Cardiac fibroblast (primary cell): Measurements from ENCODE around the gene MPL.

Source experiments
- DNase-seq, 2 donors: peaks; one replicate each; pipeline versions ENCODE4 v3.0.0 to v3.0.0-alpha.2; 2010; ENCODE audit warnings: low read depth in 2 of 2
- H3K4me3 ChIP-seq, 2 donors: replicated peaks in 1 of 2; 1 replicate in 1 of 2; 2 replicates in 1 of 2; pipeline ENCODE4 v1.5.1; 2011; ENCODE audit warnings: low read depth in 2 of 2, low read length in 2 of 2, mild to moderate bottlenecking in 2 of 2, moderate library complexity in 1 of 2
- CTCF ChIP-seq: IDR thresholded peaks from one replicate; pipeline ENCODE4 v1.5.1; 2011; ENCODE audit warnings: low read depth, mild to moderate bottlenecking, low read length, inconsistent platforms

Gene MPL

GRCh38 chr1:43358746-43359693 is 21.4 kb downstream of the MPL start, which contains the start of gene CDC20:
Gene CDC20, plus strand, starts transcription at chr1:43358981. Its CDS starts 235 bp downstream, at chr1:43359216.
- TF ChIP-seq CTCF = no peak
- DNase-seq = peak; percentile 96 to 97
- peak within 1 kb of the TSS; percentile 69 to 76 for H3K4me3 ChIP-seq

- H3K4me3 ChIP-seq = peak overlapping the region; percentile 69 to 76
- no peak for TF ChIP-seq CTCF
- DNase-seq = no peak
Observed at GRCh38 chr1:43359696-43360095, 22.1 kb downstream of the MPL start.

- DNase-seq = no peak
- no peak for TF ChIP-seq CTCF
- H3K4me3 ChIP-seq = peak overlapping the region in 1 of 2 donors; percentile 76
Observed at GRCh38 chr1:43360616-43361015, 23.0 kb downstream of the MPL start.

GRCh38 chr1:43363283-43363934 is 25.8 kb downstream of the MPL start:
- no peak overlapping the region for H3K4me3 ChIP-seq
- DNase-seq = no peak
- TF ChIP-seq CTCF = no peak

- no peak for TF ChIP-seq CTCF
- H3K4me3 ChIP-seq = no peak overlapping the region
- DNase-seq = no peak
Observed at GRCh38 chr1:43363935-43364525, 26.4 kb downstream of the MPL start.

- H3K4me3 ChIP-seq = no peak overlapping the region
- no peak for TF ChIP-seq CTCF
- no peak for DNase-seq
Observed at GRCh38 chr1:43365678-43366077, 28.1 kb downstream of the MPL start.
